H9 (cell line): ENCODE measurements around the gene STAU1. TPM values are rescaled to one million over a fixed set of nuclear protein-coding genes. Genes with fewer than 3 reads are reported as not detected.
A peak's percentile ranks its signal among the peaks of the same experiment; 100 is the strongest.

Source experiments
- DNase-seq: peaks from one replicate; pipeline ENCODE4 v3.0.0-alpha.2; 2017
- H2AFZ ChIP-seq: one replicate; pipeline ENCODE4 v1.6.1; 2013; ENCODE audit warnings: mild to moderate bottlenecking, low read length, control low read depth, moderate library complexity
- H2AK5ac ChIP-seq: 2 replicates; pipeline ENCODE4 v1.6.1; 2013; ENCODE audit warnings: low read length, control low read depth, mixed read lengths; ENCODE audit not compliant: insufficient read length
- H2BK120ac ChIP-seq: one replicate; pipeline ENCODE4 v1.6.1; 2013; ENCODE audit warnings: low read depth, mild to moderate bottlenecking, low read length, control low read depth, inconsistent platforms; ENCODE audit not compliant: poor library complexity, severe bottlenecking
- H2BK12ac ChIP-seq: 2 replicates; pipeline ENCODE4 v1.6.1; 2013; ENCODE audit warnings: low read length, control low read depth, mixed read lengths, low read depth; ENCODE audit not compliant: insufficient read length
- H2BK15ac ChIP-seq: 2 replicates; pipeline ENCODE4 v1.6.1; 2013; ENCODE audit warnings: low read depth, low read length, control low read depth
- H2BK20ac ChIP-seq: one replicate; pipeline ENCODE4 v1.6.1; 2013; ENCODE audit warnings: low read depth, mild to moderate bottlenecking, low read length, control low read depth, inconsistent platforms; ENCODE audit not compliant: poor library complexity, severe bottlenecking
- H2BK5ac ChIP-seq: 2 replicates; pipeline ENCODE4 v1.6.1; 2013; ENCODE audit warnings: low read length, control low read depth, mixed read lengths; ENCODE audit not compliant: insufficient read length
- H3K14ac ChIP-seq: 2 replicates; pipeline ENCODE4 v1.6.1; 2013; ENCODE audit warnings: low read length, control low read depth; ENCODE audit not compliant: insufficient read depth
- H3K18ac ChIP-seq: 2 replicates; pipeline ENCODE4 v1.6.1; 2013; ENCODE audit warnings: low read depth, mild to moderate bottlenecking, mixed read lengths, low read length, control low read depth; ENCODE audit not compliant: insufficient read length
- H3K23ac ChIP-seq: 2 replicates; pipeline ENCODE4 v1.6.1; 2013; ENCODE audit warnings: low read length, control low read depth, mixed read lengths, low read depth; ENCODE audit not compliant: insufficient read length
- H3K23me2 ChIP-seq: 2 replicates; pipeline ENCODE4 v1.6.1; 2013; ENCODE audit warnings: low read depth, mild to moderate bottlenecking, mixed read lengths, low read length, control low read depth; ENCODE audit not compliant: insufficient read length, poor library complexity, severe bottlenecking
- H3K27ac ChIP-seq: 2 replicates; pipeline ENCODE4 v1.5.1; 2013; ENCODE audit warnings: low read length, control low read depth, mixed read lengths, low read depth; ENCODE audit not compliant: insufficient read length
- H3K27me3 ChIP-seq: 2 replicates; pipeline ENCODE4 v1.6.1; 2013; ENCODE audit warnings: low read length, control low read depth, inconsistent platforms; ENCODE audit not compliant: insufficient read depth
- H3K4ac ChIP-seq: 2 replicates; pipeline ENCODE4 v1.6.1; 2013; ENCODE audit warnings: low read depth, mild to moderate bottlenecking, control low read depth, inconsistent platforms, low read length, moderate library complexity
- H3K4me1 ChIP-seq: 2 replicates; pipeline ENCODE4 v1.6.1; 2013; ENCODE audit warnings: low read length, control low read depth, inconsistent platforms; ENCODE audit not compliant: insufficient read depth
- H3K4me2 ChIP-seq: 2 replicates; pipeline ENCODE4 v1.6.1; 2013; ENCODE audit warnings: low read length, control low read depth, mixed read lengths; ENCODE audit not compliant: insufficient read length, insufficient read depth
- H3K56ac ChIP-seq: 2 replicates; pipeline ENCODE4 v1.6.1; 2013; ENCODE audit warnings: low read depth, mild to moderate bottlenecking, mixed read lengths, low read length, control low read depth; ENCODE audit not compliant: insufficient read length
- H3K79me1 ChIP-seq: 2 replicates; pipeline ENCODE4 v1.6.1; 2013; ENCODE audit warnings: low read depth, mild to moderate bottlenecking, moderate library complexity, low read length, control low read depth, inconsistent platforms; ENCODE audit not compliant: insufficient read depth, poor library complexity, severe bottlenecking
- H3K79me2 ChIP-seq: 2 replicates; pipeline ENCODE4 v1.6.1; 2013; ENCODE audit warnings: low read length, control low read depth, inconsistent platforms; ENCODE audit not compliant: insufficient read depth
- H3K9ac ChIP-seq: 2 replicates; pipeline ENCODE4 v1.6.1; 2013; ENCODE audit warnings: low read length, control low read depth, mixed read lengths; ENCODE audit not compliant: insufficient read length; ENCODE audit errors: extremely low read depth
- H3K9me3 ChIP-seq: one replicate; pipeline ENCODE4 v1.6.1; 2013; ENCODE audit warnings: low read depth, low read length, inconsistent platforms; ENCODE audit not compliant: control insufficient read depth
- H3T11ph ChIP-seq: one replicate; pipeline ENCODE4 v1.6.1; 2013; ENCODE audit warnings: mild to moderate bottlenecking, low read length, control low read depth, inconsistent platforms
- H4K20me1 ChIP-seq: one replicate; pipeline ENCODE4 v1.6.1; 2013; ENCODE audit not compliant: control insufficient read depth, insufficient read length, insufficient read depth
- H4K5ac ChIP-seq: 2 replicates; pipeline ENCODE4 v1.6.1; 2013; ENCODE audit warnings: low read depth, mild to moderate bottlenecking, mixed read lengths, low read length, control low read depth; ENCODE audit not compliant: insufficient read length
- H4K8ac ChIP-seq: replicated peaks from 2 replicates; pipeline ENCODE4 v1.6.1; 2013; ENCODE audit warnings: low read length, control low read depth, mixed read lengths, low read depth; ENCODE audit not compliant: insufficient read length
- H4K91ac ChIP-seq: 2 replicates; pipeline ENCODE4 v1.6.1; 2013; ENCODE audit warnings: low read depth, mild to moderate bottlenecking, moderate library complexity, mixed read lengths, low read length, control low read depth; ENCODE audit not compliant: insufficient read length
- H3K27ac Mint-ChIP-seq, 3 experiments: 2 replicates in 2 of 3; 3 replicates in 1 of 3; pipeline ENCODE4 v1.8.0; 2020 to 2021; ENCODE audit warnings: mixed read lengths in 3 of 3, mild to moderate bottlenecking in 1 of 3, moderate library complexity in 1 of 3
- H3K27me3 Mint-ChIP-seq: 2 replicates; pipeline ENCODE4 v1.8.0; 2021; ENCODE audit warnings: low read depth, mild to moderate bottlenecking, moderate library complexity, mixed read lengths
- H3K36me3 Mint-ChIP-seq, 3 experiments: 2 replicates in 2 of 3; 3 replicates in 1 of 3; pipeline ENCODE4 v1.8.0; 2020 to 2021; ENCODE audit warnings: low read depth in 3 of 3, mixed read lengths in 3 of 3; ENCODE audit not compliant: insufficient read depth in 1 of 3
- H3K4me1 Mint-ChIP-seq, 2 experiments: 2 replicates each; pipeline ENCODE4 v1.8.0; 2020; ENCODE audit warnings: mixed read lengths in 2 of 2
- H3K4me3 Mint-ChIP-seq, 2 experiments: 2 replicates in 1 of 2; 3 replicates in 1 of 2; pipeline ENCODE4 v1.8.0; 2020 to 2021; ENCODE audit warnings: mild to moderate bottlenecking in 2 of 2, mixed read lengths in 2 of 2, moderate library complexity in 1 of 2
- H3K9me3 Mint-ChIP-seq, 2 experiments: 2 replicates in 1 of 2; 3 replicates in 1 of 2; pipeline ENCODE4 v1.8.0; 2020; ENCODE audit warnings: mild to moderate bottlenecking in 2 of 2, mixed read lengths in 2 of 2, moderate library complexity in 1 of 2
- WGBS: extraction: QIAGEN DNeasy Blood & Tissue Kit; methylation state at CpG from one replicate; pipeline ENCODE4 v1.1.7; 2013; ENCODE audit warnings: missing lambda C conversion rate, low lambda C conversion rate, mixed read lengths; ENCODE audit not compliant: insufficient read length; ENCODE audit errors: extremely low coverage; 5-methylcytosine and 5-hydroxymethylcytosine counted together
- total RNA-seq: library from RNA; stranded (reverse); gene quantifications from 2 replicates; pipeline ENCODE4 v1.2.1, GENCODE V29; 2021
- TF ChIP-seq, protein P1 (sequence below): fragments of 200-600 bp; sonication (generic); conservative IDR thresholded peaks from 3 replicates; pipeline ENCODE4 v1.8.0; 2021; ENCODE audit warnings: antibody characterized with exemption, mild to moderate bottlenecking

The STAU1 gene
- total RNA-seq, 1 experiment from 2014 or later = 106 TPM

DNA sequence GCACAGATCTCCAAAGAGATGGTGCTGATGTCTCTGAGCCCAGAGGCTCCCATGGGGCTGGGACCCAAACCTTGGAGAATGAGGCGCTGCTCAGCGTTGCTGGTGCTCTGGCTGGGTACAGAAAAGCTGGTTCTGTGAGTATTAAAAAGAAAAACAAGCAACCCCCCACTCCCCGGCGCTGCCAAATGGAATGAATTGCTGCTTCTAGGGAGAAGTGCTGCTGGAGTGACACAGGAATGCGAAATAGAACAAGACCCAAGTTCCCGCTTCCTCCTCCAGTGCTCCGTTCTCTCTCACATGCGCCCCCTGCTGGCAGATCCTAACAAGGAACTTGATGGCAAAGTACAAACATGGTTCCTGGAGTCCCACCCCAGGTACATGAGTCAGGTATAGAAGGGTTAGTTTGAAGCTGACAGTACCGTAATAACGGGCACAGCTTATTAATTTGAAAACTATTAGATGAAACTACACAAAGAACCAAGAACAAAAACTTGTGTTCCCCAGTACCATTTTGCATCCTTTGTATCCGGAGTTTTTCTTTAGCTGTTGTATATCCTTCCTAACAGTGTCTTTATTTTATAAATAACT lies 29.0 kb upstream of the STAU1 start:
- Histone ChIP-seq H3K9ac (no peak overlapping the region), H2BK120ac (no peak overlapping the region), H3K18ac (no peak overlapping the region), H4K8ac (no peak overlapping the region), H3K23me2 (peaks cover 8% of the 10 kb centered on the region), H2AK5ac (no peak overlapping the region), H2BK20ac (no peak overlapping the region), H3K27ac (no peak overlapping the region), H4K20me1 (no peaks in the 10 kb centered on the region), H2BK12ac (no peak overlapping the region), H3K79me1 (no peaks in the 10 kb centered on the region), H3K56ac (no peak overlapping the region), H3K4ac (no peak overlapping the region), H3K23ac (no peak overlapping the region), H2AFZ (peak overlapping the region; percentile 43), H4K5ac (no peak overlapping the region), H2BK5ac (no peak overlapping the region), H3K4me2 (peak overlapping the region; percentile 5), H3K4me1 (no peaks in the 10 kb centered on the region), H3K27me3 (no peaks in the 10 kb centered on the region), H4K91ac (no peak overlapping the region), H3T11ph (no peak overlapping the region), H2BK15ac (no peak overlapping the region), H3K14ac (no peak overlapping the region), H3K79me2 (peaks cover 7% of the 10 kb centered on the region; the same call in 1 of the 2 replicates), H3K9me3 (no peaks in the 10 kb centered on the region)
- Mint-ChIP-seq H3K4me1 (peaks cover 14 to 17% of the 10 kb centered on the region in 2 experiments), H3K27ac (peak overlapping the region; percentile 21 to 61 (median 44); a peak in 2 of 7 replicates), H3K27me3 (no peaks in the 10 kb centered on the region; the same call in none of the 2 replicates), H3K9me3 (no peaks in the 10 kb centered on the region; a peak in 1 of 5 replicates), H3K36me3 (peaks cover 10 to 14% (median 14%) of the 10 kb centered on the region in 3 experiments; a peak in 6 of 7 replicates), H3K4me3 (peak overlapping the region in 1 of 2 experiments; percentile 30; a peak in 2 of 5 replicates)
- WGBS = no CpG with 5 or more reads among the region's 11 CpGs
- DNase-seq = peak; percentile 94
- TF ChIP-seq, protein P1, sequence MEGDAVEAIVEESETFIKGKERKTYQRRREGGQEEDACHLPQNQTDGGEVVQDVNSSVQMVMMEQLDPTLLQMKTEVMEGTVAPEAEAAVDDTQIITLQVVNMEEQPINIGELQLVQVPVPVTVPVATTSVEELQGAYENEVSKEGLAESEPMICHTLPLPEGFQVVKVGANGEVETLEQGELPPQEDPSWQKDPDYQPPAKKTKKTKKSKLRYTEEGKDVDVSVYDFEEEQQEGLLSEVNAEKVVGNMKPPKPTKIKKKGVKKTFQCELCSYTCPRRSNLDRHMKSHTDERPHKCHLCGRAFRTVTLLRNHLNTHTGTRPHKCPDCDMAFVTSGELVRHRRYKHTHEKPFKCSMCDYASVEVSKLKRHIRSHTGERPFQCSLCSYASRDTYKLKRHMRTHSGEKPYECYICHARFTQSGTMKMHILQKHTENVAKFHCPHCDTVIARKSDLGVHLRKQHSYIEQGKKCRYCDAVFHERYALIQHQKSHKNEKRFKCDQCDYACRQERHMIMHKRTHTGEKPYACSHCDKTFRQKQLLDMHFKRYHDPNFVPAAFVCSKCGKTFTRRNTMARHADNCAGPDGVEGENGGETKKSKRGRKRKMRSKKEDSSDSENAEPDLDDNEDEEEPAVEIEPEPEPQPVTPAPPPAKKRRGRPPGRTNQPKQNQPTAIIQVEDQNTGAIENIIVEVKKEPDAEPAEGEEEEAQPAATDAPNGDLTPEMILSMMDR = peak; percentile 93
